Measurements from ENCODE around the gene ZNF157.
A peak's percentile ranks its signal among the peaks of the same experiment; 100 is the strongest.

Gene ZNF157

DNA sequence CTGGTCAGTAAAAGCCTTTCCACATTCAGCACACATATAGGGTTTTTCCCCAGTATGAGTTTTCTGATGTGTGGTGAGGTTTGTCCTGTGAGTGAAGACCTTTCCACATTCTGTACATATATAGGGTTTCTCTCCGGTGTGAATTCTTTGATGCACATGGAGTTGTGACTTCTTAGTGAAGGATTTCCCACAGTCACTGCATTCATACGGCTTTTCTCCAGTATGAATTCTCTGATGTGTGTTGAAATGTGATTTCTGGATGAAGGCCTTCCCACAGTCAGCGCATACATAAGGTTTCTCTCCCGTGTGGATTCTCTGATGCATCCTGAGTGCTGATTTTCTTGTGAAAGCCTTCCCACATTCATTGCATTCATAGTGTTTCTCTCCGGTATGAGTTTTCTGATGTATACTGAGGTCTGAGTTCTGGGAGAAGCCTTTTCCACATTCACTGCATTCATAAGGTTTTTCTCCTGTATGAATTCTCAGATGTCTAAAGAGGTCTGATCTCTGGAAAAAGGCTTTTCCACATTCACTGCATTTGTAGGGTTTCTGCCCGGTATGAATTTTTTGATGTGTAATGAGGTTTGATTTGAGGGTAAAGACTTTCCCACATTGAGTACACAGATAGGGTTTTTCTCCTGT lies 77.9 kb downstream of the ZNF157 start:
- DNase-seq: no peak

DNA sequence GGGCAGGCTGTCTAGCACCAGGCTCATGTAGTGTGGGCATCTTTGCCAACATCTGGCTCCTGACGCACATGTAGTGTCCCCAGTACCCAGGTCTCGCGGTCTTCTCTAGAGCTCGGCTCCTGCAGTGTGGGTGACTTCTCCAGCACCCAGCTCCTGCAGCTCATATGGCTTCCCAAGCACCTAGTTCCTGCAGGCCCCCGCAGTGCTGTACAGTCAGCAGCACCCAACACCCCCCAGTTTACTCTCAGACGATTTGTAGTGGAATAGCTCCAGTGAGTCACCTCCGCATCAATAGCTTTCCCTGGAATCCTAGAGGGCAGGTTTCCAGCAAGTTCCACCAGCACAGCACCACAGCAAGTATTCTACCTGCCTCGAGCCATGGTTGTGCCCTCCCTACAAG lies 81.7 kb downstream of the ZNF157 start:
- DNase-seq: no peak

DNA sequence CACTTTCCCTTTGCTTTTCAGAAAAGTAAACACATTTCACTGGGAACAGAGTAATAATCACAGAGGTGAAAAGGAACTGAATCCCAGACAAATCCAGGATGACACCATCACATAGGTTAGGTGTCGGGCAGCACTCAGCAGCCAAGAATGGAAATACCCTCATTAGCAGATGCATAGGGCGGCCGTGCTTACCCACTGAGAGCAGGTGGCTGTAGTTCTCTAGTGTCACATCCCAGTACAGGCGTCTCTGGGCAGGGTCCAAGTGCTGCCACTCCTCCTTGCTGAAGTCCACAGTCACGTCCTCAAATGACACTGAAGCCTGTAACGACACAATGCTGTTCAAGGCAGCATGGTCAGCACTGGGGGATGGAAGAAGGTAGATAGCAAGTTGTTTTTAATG lies 85.7 kb downstream of the ZNF157 start:
- DNase-seq: no peak

DNA sequence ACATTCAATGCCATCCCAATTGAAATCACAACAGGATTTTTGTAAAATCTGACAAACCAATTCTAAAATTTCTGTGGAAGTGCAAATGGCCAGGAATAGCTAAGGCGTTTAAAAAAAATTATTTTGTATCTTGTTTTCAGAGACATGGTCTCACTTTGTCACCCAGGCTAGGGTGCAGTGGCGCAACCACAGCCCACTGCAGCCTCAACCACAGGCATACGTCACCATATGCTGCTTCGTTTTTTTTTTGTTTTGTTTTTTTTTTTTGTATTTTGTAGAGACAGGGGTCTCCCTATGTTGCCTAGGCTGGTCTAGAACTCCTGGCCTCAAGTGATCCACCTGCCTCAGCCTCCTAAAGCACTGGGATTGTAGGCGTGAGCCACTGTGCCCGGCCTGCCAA lies 88.2 kb downstream of the ZNF157 start:
- peak in 1 of 2 donors; percentile 21 for DNase-seq

DNA sequence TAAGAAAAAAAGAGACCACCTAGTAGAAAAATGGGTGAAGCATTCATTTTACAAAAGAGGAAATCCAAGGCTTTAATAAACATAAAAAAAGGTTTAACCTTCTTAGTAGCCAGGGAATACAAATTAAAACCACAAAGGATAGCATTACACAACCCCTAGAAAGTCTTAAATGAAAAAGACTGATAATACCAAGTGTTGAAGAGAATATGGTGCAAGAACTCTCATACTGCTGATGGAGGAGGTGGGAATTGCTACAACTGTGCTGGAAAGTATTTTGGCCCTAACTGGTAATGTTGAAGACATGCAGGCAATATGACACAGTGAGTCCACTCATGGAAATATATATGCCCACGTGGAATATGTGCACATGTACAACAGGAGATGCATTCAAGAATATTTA lies 90.2 kb downstream of the ZNF157 start:
- DNase-seq: no peak
